GM12891 (cell line): Measurements from ENCODE around the gene TARBP1.

Experiments used
- PAX5 ChIP-seq: IDR thresholded peaks from 2 replicates; pipeline ENCODE4 v1.6.1; 2011; ENCODE audit warnings: low read length, moderate library complexity, mild to moderate bottlenecking; ENCODE audit not compliant: insufficient read depth, severe bottlenecking
- POLR2A ChIP-seq: IDR thresholded peaks from 2 replicates; pipeline ENCODE4 v1.6.1; 2011; ENCODE audit warnings: low read depth, low read length, control low read depth
- POLR2AphosphoS5 ChIP-seq: IDR thresholded peaks from 2 replicates; pipeline ENCODE4 v1.6.1; 2011; ENCODE audit warnings: low read depth, low read length, control low read depth
- POU2F2 ChIP-seq: IDR thresholded peaks from 2 replicates; pipeline ENCODE4 v1.6.1; 2011; ENCODE audit warnings: low read depth, mild to moderate bottlenecking, control low read depth, low read length, moderate library complexity
- SPI1 ChIP-seq: IDR thresholded peaks from 2 replicates; pipeline ENCODE4 v1.6.1; 2011; ENCODE audit warnings: low read depth, low read length, control low read depth
- TAF1 ChIP-seq: IDR thresholded peaks from 2 replicates; pipeline ENCODE4 v1.6.1; 2011; ENCODE audit warnings: low read depth, low read length, control low read depth

DNA sequence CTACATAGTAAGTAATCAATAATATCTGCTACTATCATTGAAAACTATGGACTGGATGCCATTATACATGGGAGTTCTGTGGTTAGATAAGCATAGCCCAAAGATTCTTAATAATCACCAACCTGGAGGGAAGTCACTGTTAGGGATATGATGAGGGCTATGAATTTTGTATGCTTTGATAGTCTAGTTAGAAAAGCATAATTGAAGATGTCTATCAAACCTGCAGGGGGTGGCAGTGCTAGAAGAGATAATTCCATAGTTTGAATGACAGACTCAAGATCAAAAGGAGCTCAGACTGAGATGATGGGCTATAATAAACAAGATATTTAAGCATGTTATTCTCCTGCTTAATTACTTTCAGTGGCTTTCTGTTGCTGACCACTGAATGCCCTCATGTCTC, 121.1 kb downstream of the TARBP1 start:
- TF ChIP-seq POLR2A (no peak), POLR2AphosphoS5 (no peak), POU2F2 (no peak), TAF1 (no peak), SPI1 (no peak), PAX5 (no peak)
